ENCODE measurements around the gene BTBD19.

BTBD19 gene

GRCh38 chr1:44803312-44804095, 4.8 kb upstream of the BTBD19 start:
- no peaks in the 10 kb centered on the region for H3K9me3 ChIP-seq (replicated peaks in 1 of 2; ENCODE audit: control insufficient read depth in 2 of 2, insufficient read depth in 1 of 2, low read depth in 1 of 2, low read length in 2 of 2)
- peak overlapping the region; percentile 88 for H2BK5ac ChIP-seq (ENCODE audit: low read length)
- peak overlapping the region; percentile 100 for H2AK5ac ChIP-seq (ENCODE audit: low read depth, low read length)
- peaks cover 22 to 41% of the 10 kb centered on the region in 2 donors for H3K36me3 ChIP-seq (replicated peaks in 1 of 2; ENCODE audit: control insufficient read depth in 2 of 2, insufficient read depth in 2 of 2, low read length in 2 of 2)
- peak overlapping the region; percentile 96 for H2BK12ac ChIP-seq (ENCODE audit: low read length)
- H4K91ac ChIP-seq (ENCODE audit: low read depth, low read length, poor library complexity) = no peak overlapping the region
- WGBS, 2 donors (ENCODE audit: extremely low coverage in 2 of 2, insufficient read length in 2 of 2, insufficient replicate concordance in 1 of 2) = no CpG with 5 or more reads among the region's 13 CpGs
- H3K4me2 ChIP-seq (ENCODE audit: insufficient read depth, low read length, poor library complexity, severe bottlenecking) = no peak overlapping the region
- H3K14ac ChIP-seq (ENCODE audit: low read length) = peak overlapping the region; percentile 32
- H3K18ac ChIP-seq (ENCODE audit: low read length) = peak overlapping the region; percentile 95
- peaks cover 6% of the 10 kb centered on the region for H3K79me1 ChIP-seq (ENCODE audit: low read depth, low read length)
- DNase-seq (ENCODE audit: low spot score) = no peak
- no peak overlapping the region for H3K4me3 ChIP-seq (ENCODE audit: low read length in 2 of 2)
- H3K27ac ChIP-seq (replicated peaks; ENCODE audit: low read length) = peak overlapping the region; percentile 81
- H2BK120ac ChIP-seq (ENCODE audit: low read depth, low read length) = peak overlapping the region; percentile 83
- no peaks in the 10 kb centered on the region for H3K27me3 ChIP-seq (ENCODE audit: control insufficient read depth in 3 of 3, insufficient read depth in 3 of 3, low read depth in 1 of 3, low read length in 3 of 3)
- H2BK15ac ChIP-seq (ENCODE audit: low read length) = peak overlapping the region; percentile 92
- peaks cover 38 to 39% of the 10 kb centered on the region in 2 donors for H3K4me1 ChIP-seq (ENCODE audit: control insufficient read depth in 2 of 2, insufficient read depth in 1 of 2, low read depth in 1 of 2, low read length in 2 of 2)
- peak overlapping the region; percentile 44 for H3K23ac ChIP-seq (ENCODE audit: low read depth, low read length, poor library complexity)
- peak overlapping the region; percentile 14 for H3K4ac ChIP-seq (ENCODE audit: low read length)
- H4K8ac ChIP-seq (ENCODE audit: low read depth, low read length) = no peak overlapping the region
- no peak overlapping the region for H2AFZ ChIP-seq (ENCODE audit: low read length)
- H3K9ac ChIP-seq (ENCODE audit: low read depth, low read length, poor library complexity) = peak overlapping the region; percentile 32

DNA sequence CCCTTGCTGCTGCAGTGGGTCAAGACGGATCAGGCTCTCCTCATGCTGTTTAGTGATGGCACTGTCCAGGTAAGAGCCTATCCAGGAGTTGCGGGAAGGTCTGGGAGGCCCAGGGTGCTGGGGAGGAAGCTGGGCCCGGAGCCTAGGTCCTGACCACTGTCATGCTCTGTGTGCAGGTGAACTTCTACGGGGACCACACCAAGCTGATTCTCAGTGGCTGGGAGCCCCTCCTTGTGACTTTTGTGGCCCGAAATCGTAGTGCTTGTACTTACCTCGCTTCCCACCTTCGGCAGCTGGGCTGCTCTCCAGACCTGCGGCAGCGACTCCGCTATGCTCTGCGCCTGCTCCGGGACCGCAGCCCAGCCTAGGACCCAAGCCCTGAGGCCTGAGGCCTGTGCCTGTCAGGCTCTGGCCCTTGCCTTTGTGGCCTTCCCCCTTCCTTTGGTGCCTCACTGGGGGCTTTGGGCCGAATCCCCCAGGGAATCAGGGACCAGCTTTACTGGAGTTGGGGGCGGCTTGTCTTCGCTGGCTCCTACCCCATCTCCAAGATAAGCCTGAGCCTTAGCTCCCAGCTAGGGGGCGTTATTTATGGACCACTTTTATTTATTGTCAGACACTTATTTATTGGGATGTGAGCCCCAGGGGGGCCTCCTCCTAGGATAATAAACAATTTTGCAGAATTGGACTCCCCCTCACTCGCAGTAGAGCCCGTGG, 2.9 kb upstream of the BTBD19 start:
- Histone ChIP-seq H3K9me3 (replicated peaks in 1 of 2; ENCODE audit: control insufficient read depth in 2 of 2, insufficient read depth in 1 of 2, low read depth in 1 of 2, low read length in 2 of 2) (no peaks in the 10 kb centered on the region), H4K91ac (ENCODE audit: low read depth, low read length, poor library complexity) (no peak overlapping the region), H3K36me3 (replicated peaks in 1 of 2; ENCODE audit: control insufficient read depth in 2 of 2, insufficient read depth in 2 of 2, low read length in 2 of 2) (peaks cover 22 to 41% of the 10 kb centered on the region in 2 donors), H3K9ac (ENCODE audit: low read depth, low read length, poor library complexity) (no peak overlapping the region), H3K79me1 (ENCODE audit: low read depth, low read length) (peaks cover 5% of the 10 kb centered on the region), H2BK5ac (ENCODE audit: low read length) (peak overlapping the region; percentile 31), H3K23ac (ENCODE audit: low read depth, low read length, poor library complexity) (no peak overlapping the region), H2BK15ac (ENCODE audit: low read length) (no peak overlapping the region), H2BK12ac (ENCODE audit: low read length) (peak overlapping the region; percentile 14), H3K4me1 (ENCODE audit: control insufficient read depth in 2 of 2, insufficient read depth in 1 of 2, low read depth in 1 of 2, low read length in 2 of 2) (peaks cover 48 to 53% of the 10 kb centered on the region in 2 donors), H3K4me2 (ENCODE audit: insufficient read depth, low read length, poor library complexity, severe bottlenecking) (no peak overlapping the region), H3K4me3 (ENCODE audit: low read length in 2 of 2) (no peak overlapping the region), H3K27me3 (ENCODE audit: control insufficient read depth in 3 of 3, insufficient read depth in 3 of 3, low read depth in 1 of 3, low read length in 3 of 3) (no peaks in the 10 kb centered on the region), H3K14ac (ENCODE audit: low read length) (no peak overlapping the region), H2AK5ac (ENCODE audit: low read depth, low read length) (no peak overlapping the region), H3K4ac (ENCODE audit: low read length) (no peak overlapping the region), H4K8ac (ENCODE audit: low read depth, low read length) (no peak overlapping the region), H2BK120ac (ENCODE audit: low read depth, low read length) (no peak overlapping the region), H3K18ac (ENCODE audit: low read length) (peak overlapping the region; percentile 39), H3K27ac (replicated peaks; ENCODE audit: low read length) (no peak overlapping the region), H2AFZ (ENCODE audit: low read length) (no peak overlapping the region)
- DNase-seq (ENCODE audit: low spot score) = no peak
- no CpG with 5 or more reads among the region's 20 CpGs for WGBS, 2 donors (ENCODE audit: extremely low coverage in 2 of 2, insufficient read length in 2 of 2, insufficient replicate concordance in 1 of 2)

DNA sequence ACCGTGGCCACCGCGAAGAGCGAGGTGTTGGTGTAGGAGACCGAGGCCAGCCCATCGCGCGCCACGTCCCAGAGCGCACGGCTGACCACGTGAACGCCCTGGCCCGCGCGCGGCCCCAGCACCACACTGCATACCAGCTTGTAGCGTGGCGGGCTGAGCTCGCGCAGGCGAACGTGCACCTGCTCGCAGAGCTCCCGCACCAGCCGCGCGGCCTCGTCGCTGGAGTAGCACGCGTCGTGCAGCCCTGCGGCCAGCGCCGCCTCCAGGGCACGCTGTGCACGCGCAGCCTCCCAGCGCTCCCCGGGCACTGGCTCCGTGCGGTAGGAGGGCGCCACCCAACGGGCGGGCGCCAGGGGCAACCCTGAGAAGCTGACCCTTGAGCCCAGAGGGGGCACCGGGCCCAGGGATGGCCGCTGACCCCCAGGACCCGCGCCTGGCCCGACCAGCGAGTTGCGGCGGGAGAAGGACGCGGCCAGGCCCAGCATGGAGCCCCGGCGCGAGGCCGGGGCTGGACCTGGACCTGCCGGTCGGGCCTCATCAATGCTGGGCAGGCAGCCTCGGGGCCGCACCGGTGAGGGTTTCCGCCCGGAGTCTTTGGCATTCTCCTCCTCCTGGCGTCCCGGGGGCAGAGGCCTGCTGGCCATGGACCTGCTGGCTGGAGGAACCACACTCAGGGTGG, 2.2 kb upstream of the BTBD19 start:
- H2AFZ ChIP-seq (ENCODE audit: low read length) = no peak overlapping the region
- no peaks in the 10 kb centered on the region for H3K27me3 ChIP-seq (ENCODE audit: control insufficient read depth in 3 of 3, insufficient read depth in 3 of 3, low read depth in 1 of 3, low read length in 3 of 3)
- H3K9ac ChIP-seq (ENCODE audit: low read depth, low read length, poor library complexity) = peak overlapping the region; percentile 36
- peaks cover 2% of the 10 kb centered on the region for H3K79me1 ChIP-seq (ENCODE audit: low read depth, low read length)
- no peak overlapping the region for H3K14ac ChIP-seq (ENCODE audit: low read length)
- DNase-seq (ENCODE audit: low spot score) = no peak
- no peaks in the 10 kb centered on the region for H3K9me3 ChIP-seq (replicated peaks in 1 of 2; ENCODE audit: control insufficient read depth in 2 of 2, insufficient read depth in 1 of 2, low read depth in 1 of 2, low read length in 2 of 2)
- H4K91ac ChIP-seq (ENCODE audit: low read depth, low read length, poor library complexity) = peak overlapping the region; percentile 7
- H3K18ac ChIP-seq (ENCODE audit: low read length) = peak overlapping the region; percentile 73
- no peak overlapping the region for H4K8ac ChIP-seq (ENCODE audit: low read depth, low read length)
- no peak overlapping the region for H3K27ac ChIP-seq (replicated peaks; ENCODE audit: low read length)
- H2BK15ac ChIP-seq (ENCODE audit: low read length) = peak overlapping the region; percentile 13
- peaks cover 45 to 51% of the 10 kb centered on the region in 2 donors for H3K4me1 ChIP-seq (ENCODE audit: control insufficient read depth in 2 of 2, insufficient read depth in 1 of 2, low read depth in 1 of 2, low read length in 2 of 2)
- peaks cover 22 to 41% of the 10 kb centered on the region in 2 donors for H3K36me3 ChIP-seq (replicated peaks in 1 of 2; ENCODE audit: control insufficient read depth in 2 of 2, insufficient read depth in 2 of 2, low read length in 2 of 2)
- peak overlapping the region; percentile 92 for H2BK12ac ChIP-seq (ENCODE audit: low read length)
- H3K23ac ChIP-seq (ENCODE audit: low read depth, low read length, poor library complexity) = peak overlapping the region; percentile 40
- no peak overlapping the region for H2BK120ac ChIP-seq (ENCODE audit: low read depth, low read length)
- no CpG with 5 or more reads among the region's 70 CpGs for WGBS, 2 donors (ENCODE audit: extremely low coverage in 2 of 2, insufficient read length in 2 of 2, insufficient replicate concordance in 1 of 2)
- no peak overlapping the region for H3K4me3 ChIP-seq (ENCODE audit: low read length in 2 of 2)
- H2AK5ac ChIP-seq (ENCODE audit: low read depth, low read length) = peak overlapping the region; percentile 9
- H2BK5ac ChIP-seq (ENCODE audit: low read length) = peak overlapping the region; percentile 31
- no peak overlapping the region for H3K4me2 ChIP-seq (ENCODE audit: insufficient read depth, low read length, poor library complexity, severe bottlenecking)
- no peak overlapping the region for H3K4ac ChIP-seq (ENCODE audit: low read length)
